Sciatic nerve (tissue), 2 donors: ENCODE results near the gene SENP1. TPM values are rescaled to one million over a fixed set of nuclear protein-coding genes. Genes with fewer than 3 reads are reported as not detected.
"Not testable (repeated sequence)": the region's sequence is repeated elsewhere in the genome, so short reads cannot be mapped to it uniquely, and the experiment has no call there.

Experiments
- ATAC-seq: fragments of 200-7000 bp; cut with Tn5 transposase; one replicate; pipeline ENCODE4 v1.9.1; 2020; ENCODE audit warnings: mild to moderate bottlenecking, moderate library complexity
- DNase-seq: peaks from one replicate; pipeline ENCODE4 v3.0.0-alpha.2; 2020; ENCODE audit warnings: low spot score
- intact Hi-C: fragments of 100-400 bp; cut with DNase I; formaldehyde crosslinking; loops from one replicate; pipeline ENCODE4 v1.14.2; 2022
- total RNA-seq: library from RNA; stranded (reverse); fragmentation: NEBNext Ultra II Directional; extraction: Animal tissue kit (Norgen Biotek cat#: 25700); gene quantifications from one replicate; pipeline ENCODE4 v1.2.1, GENCODE V29; 2021
- donor health status: DM: no; HTN: no; CAD: no.
- donor health status: DM: no; HTN: no; CAD: no.

The SENP1 gene
- total RNA-seq, 1 donor from 2014 or later = 23.8 TPM

DNA sequence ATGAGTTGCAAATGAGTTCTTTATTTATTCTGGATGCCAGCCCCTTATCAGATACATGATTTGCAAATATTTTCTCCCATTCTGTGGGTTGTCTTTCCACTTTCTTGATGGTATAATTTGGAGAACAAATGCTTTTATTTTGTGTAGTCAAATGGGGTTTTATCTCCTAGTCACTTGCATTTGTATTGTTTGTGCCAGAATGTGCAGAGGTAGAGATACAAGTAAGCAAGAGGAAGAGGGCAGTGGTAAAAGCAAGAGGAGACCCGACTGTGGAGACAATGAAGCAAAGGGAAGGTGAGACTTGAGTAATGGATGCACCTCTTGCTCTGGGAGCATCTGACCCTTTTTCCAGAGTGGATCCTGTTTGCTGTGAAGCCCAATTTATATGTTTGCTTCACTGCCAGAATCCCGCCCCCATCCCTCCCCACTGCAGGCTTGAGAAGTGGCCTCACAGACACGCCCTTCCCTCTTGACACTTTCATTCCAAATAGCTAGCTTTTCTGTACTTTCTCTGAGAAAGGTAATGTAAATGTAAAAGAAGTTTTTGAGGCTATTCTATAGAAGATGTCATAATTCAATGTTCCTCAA, 12.5 kb upstream of the SENP1 start:
- no peak for ATAC-seq
- DNase-seq = no peak
- intact Hi-C loops = no loop called here

DNA sequence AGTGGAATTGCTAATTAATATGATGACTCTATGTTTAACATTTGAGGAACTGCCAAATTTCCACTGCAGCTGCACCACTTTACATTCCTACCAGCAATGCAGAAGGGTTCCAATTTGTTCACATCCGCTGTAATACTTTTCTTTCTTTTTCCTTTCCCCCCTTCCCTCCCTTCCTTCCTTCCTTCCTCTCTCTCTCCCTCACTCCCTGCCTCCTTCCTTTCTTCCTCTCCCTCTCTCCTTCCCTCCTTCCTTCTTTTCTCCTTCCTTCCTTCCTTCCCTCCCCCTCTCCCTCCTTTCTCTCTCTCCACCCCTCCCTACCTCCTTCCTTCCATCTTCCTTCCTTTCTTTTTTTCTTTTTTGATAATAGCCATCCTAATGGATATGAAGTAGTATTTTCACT, 10.1 kb upstream of the SENP1 start:
- no peak for DNase-seq
- intact Hi-C loops = no loop called here
- no peak for ATAC-seq

DNA sequence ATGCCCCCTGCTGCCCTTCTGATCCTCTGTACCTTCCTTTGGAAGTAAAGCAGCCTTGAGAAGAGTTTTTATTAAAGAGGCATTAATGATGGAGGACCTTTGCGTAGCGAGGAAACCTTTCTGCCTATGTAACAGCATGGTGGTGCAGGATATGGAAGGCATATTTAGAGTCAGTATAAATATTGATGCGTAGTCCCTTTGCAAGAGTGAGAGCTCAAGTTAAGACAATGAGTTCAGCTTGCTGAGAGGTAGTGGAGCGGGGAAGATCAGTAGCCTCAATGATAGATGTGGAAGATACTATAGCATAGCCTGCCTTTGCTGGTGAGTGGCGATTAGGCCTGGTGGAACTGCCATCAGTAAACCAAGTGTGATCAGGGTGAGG, 5.4 kb upstream of the SENP1 start:
- intact Hi-C loops, ATAC-seq, DNase-seq: not testable (repeated sequence)

DNA sequence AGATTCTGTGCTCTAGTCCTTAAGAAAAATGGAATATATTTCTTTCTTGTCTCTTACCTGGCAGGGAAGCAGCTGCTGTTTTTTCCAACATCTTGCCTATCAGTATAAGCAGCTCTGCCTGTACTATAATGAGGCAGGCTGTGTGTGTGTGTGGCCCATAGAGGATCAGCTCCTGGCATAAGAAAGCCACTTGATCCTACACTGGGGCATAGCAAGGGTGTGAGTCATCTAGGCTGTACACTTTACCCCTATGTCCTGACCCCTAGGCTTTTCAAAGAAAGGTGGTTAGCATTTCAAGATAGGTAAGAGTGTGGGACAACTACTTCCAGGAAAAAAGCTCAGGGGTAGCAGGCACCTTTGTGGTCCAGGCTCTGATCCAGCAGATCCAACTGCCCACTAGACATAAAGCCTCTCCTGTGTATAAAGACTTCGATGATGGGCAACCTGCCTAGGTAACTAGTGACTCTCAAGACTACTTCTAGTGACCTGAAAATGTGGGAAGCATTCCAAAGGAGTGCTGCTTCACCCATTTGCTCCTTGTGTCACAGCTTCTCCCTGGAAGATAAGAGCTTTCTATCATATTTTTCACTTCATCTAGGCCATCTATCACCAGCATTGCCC, 4.9 kb upstream of the SENP1 start:
- ATAC-seq (no peak), DNase-seq (no peak)
- intact Hi-C loops = no loop called here

DNA sequence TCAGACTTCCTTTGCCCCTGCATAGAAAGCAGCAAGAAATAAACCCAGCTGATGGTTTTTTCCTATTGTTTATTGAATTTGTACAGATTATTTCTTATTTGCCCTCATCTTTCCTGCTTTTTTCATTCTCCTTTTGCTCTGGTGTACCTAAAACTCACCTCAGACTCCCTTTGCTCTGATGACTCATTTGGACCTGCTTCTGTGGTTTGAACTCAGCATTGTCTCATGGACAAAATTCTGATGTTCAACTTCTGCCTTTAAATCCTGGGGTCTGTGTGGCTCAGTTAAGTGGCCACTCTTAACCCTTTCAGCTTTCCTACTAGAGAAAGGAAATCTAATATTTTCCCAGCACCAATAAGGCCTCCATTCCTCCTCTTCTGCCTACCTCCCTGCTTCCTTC, 3.5 kb upstream of the SENP1 start:
- intact Hi-C loops = no loop called here
- ATAC-seq (no peak), DNase-seq (no peak)

DNA sequence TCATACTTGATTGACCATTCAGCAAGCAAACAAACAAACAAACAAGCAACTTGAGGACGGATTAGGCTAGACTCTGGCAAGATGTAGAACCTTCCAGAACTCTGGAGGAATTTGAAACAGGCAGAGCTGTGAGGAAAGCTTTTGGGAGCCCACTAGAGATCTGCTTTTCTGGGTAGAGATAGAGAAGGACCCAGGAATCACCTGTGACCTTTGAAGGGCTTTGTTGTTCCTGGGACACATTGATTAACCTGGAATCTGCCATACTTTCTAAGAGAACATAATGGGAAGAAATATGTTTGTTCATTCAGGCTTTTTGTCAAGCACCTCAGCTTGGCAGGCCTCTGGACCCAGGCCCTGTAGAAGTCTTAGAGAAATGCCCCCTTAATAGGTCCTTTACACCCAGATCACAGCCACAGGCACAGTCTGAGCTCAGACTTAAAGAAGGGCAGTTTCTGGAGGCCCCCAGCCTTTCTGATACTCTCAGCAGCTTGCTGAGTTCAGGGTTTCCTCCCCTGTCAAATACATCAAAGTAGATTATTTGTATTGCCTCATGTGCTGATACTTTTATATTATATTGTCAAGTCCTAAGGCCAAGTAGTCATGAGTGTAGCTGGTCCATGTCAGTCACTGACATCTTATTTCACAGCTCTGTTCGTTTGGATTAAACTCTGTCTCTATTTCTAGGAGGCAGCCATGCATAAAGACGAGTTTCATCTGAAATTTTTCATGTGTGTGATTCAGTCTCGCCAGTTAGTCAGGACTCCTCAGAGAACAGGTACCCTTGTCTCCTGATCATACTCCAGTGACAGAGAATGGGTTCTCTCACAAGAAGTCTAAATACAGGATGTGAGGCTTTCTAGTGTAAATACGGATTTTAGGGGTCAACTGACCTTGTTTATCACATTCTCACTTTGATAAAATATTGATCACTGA, 1.1 kb upstream of the SENP1 start:
- intact Hi-C loops = no loop called here
- DNase-seq (no peak), ATAC-seq (no peak)

DNA sequence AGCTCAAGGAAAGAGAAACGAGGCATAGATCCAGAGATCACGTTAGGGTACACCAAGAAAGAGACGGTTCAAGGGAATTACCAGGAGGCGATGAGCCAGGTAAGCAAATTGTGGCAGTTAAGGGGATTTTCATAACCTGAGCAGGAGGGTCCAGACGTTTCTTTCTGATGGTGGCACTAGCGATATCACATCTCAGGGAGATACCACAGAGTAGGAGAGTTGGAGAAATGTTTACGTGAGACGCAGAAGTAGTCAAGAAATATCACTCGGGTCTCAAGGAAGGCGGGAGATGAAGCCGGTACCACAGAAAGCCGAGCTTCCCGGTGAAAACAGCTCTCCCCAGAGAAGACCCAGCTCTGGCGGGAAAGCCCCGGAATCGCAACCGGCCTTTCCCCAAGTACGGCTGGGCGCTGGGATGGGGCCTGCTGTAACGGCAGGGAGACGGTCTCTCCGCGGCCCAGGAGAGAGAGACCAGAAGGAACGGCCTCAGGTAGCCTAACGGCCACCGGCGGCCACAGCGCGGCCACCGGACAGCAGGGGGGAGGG, 485 bp downstream of the SENP1 start:
- no peak for ATAC-seq
- DNase-seq = no peak
- intact Hi-C loops = no loop called here

DNA sequence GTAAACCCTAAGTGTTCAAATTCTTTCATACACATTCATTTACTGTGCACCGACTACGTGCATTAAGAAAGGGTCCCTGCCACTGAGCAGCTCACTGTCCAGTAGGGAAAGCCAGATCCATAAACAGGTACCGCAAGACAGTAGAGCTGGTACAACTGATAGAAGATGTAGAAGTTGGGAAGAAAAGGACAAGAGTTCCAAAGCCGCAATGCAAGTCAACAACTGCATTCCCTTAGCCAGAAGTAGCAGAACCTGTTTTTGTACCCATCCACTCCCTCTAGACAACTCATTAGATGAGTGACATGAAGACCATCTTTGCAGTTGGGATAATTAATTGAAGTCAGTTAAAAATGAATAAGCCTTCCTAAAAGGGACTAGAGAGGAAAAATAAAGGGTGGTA, 1.3 kb downstream of the SENP1 start:
- intact Hi-C loops = no loop called here
- ATAC-seq = no peak
- DNase-seq = no peak

DNA sequence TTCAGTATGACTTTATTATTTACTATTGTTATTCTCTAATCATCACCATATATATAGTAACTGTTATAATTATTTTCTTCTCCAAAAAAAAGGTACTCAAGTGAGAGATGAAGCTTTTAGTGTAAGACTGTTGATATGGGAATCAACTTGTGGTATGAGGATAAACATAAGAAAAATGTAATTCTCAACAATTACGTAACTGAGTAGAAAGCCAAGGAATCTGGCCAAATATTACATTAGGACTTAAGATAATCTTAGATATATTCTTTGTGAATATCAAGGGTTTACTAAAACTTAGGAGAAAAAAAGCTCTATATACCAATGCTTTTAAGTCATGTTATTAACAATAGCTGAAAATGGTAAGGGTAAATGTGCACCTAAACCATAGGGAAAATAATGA, 13.3 kb downstream of the SENP1 start:
- DNase-seq (no peak), ATAC-seq (no peak)
- intact Hi-C loops = no loop called here

DNA sequence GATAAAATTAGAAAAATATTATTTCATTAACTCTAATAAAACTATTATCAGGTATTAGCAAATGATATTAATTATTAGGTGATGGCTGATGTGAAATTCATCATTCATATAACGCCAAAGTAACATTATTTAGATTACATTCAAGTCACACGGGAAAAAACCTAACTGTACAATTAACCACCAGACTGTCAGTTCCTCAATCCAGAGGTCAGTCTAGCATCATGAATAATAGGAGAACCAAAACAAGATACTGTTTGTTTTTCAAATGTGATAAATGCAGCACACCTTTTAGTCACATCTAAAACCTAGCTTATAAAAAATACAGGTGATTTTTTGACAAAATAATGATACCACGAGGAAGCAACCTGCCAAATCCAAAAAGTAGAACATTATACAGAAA, 19.6 kb downstream of the SENP1 start:
- DNase-seq = no peak
- ATAC-seq = no peak
- intact Hi-C loops = no loop called here

DNA sequence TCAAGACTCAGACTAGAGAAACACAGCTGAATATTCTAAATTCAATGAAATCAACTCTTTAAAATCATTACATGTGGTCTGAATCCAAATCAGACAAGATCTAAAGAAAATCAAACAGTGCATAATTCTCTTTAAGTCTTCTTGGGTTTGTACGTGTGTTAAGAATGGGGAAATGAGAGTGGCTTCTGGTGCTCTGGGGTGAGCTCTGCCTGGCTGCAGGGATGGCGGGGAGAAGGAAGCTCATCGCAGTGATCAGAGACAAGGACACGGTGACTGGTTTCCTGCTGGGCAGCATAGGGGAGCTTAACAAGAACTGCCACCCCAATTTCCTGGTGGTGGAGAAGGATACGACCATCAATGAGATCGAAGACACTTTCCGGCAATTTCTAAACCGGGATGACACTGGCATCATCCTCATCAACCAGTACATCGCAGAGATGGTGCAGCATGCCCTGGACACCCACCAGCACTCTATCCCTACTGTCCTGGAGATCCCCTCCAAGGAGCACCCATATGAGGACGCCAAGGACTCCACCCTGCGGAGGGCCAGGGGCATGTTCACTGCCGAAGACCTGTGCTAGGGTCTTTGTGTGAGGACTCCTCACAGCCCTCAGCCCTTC, 20.9 kb downstream of the SENP1 start:
- DNase-seq = no peak
- ATAC-seq = no peak
- intact Hi-C loops = no loop called here

DNA sequence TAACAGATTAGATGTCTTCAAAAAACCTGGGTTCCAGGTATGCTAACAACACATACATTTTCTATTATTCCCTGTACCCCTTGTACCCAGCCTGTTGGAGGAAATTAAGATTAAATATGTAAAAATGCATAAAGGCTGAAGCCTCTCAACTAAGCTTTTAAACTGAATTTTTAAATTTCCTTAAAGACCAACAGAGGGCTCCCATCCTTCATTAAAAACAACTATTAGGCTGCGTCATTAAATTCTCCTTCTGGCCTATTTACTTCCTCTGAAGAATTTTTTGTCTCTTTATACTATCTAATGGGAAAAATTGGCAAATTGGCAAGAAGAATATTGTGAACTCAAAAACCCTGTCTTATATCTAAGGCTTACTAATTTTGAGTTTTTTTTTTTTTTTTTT, 21.8 kb downstream of the SENP1 start:
- DNase-seq = no peak
- intact Hi-C loops = no loop called here
- ATAC-seq = peak; percentile 42

DNA sequence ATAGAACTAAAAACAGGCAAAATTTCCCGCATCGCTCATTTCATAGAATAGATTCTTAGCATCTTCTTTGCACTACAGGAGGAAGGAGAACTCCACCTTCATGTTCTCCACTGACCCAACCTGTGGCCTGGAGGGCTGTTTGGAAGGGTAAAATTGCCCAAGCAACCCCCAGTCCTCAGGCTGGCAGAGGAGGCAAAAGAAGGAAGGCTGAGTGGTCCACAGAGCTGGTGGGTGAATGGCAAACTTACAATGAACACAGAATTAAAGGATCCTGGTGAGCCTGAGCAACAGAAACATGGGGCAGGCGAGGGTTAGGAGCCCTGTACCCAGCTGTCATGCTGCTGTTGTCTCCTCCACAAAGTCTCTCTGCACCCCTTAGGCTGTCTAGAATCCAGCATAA, 25.1 kb downstream of the SENP1 start:
- ATAC-seq (no peak), DNase-seq (no peak)
- intact Hi-C loops = no loop called here

DNA sequence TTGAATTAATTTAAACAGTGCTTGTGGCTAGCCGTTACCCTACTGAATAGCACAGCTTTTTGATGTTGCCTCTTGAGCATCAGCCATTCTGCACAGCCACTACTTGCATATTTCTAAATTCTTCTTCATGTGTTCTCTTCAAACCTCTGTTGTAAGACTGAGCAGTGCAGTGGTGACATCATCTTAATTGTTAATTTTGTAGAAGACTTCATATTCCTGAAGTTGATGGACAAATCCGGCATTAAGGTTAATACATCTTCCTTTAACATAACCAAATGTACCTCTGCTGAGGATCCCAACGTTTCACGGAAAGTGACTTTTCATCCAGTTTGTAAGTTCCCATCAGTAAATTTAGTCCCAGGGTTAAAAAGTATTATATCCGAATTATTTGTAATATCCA, 25.6 kb downstream of the SENP1 start:
- ATAC-seq (no peak), DNase-seq (no peak)
- intact Hi-C loops = no loop called here

DNA sequence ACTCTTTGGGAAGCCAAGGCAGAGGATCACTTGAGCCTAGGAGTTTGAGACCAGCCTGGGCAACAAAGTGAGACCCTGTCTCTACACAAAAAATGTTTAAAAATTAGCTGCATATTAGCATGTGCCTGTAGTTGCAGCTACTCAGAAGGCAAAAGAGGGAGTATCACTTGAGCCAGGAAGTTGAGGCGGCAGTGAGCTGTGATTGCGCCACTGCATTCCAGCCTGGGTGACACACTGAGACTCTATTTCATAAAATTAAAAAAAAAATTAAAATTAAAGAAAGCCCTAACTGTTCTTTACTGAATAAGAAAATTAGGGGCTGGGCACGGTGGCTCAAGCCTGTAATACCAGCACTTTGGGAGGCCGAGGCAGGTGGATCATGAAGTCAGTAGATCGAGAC, 27.0 kb downstream of the SENP1 start:
- DNase-seq (no peak), ATAC-seq (no peak)
- intact Hi-C loops = no loop called here

DNA sequence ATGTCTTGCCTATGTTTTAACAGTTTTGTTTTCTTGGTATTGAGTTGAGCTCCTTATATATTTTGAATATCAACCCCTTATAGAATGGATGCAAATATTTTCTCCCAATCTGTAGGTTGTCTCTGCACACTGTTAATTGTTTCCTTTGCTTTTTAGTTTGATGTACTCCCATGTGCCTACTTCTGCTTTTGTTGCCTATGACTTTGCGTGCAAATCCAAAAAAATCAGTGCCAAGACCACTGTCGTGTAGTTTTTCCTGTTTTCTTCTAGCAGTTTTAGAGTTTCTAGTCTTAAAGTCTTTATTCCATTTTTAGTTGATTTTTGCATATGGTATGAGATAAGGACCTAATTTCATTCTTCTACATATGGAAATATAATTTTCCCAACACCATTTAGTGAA, 28.8 kb downstream of the SENP1 start:
- no peak for ATAC-seq
- intact Hi-C loops = no loop called here
- DNase-seq = no peak

DNA sequence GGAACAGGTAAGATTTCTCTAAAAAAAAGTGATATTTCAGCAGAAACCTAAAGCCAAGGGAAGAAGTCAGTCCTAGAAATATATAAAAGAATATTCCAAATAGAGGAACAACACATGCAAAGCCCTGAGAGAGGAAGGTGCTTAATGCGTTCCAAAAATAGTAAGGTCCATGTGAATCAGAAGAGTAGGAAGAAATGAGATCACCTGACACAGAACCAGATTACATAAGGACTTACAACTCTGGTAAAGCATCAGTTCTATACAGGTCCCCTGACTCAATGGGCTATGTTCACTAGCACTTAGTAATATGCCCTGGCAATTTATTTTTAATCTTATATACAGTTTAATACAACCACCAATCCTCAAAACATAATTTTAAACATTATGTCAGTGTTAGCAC, 30.0 kb downstream of the SENP1 start:
- intact Hi-C loops = no loop called here
- ATAC-seq (no peak), DNase-seq (no peak)

DNA sequence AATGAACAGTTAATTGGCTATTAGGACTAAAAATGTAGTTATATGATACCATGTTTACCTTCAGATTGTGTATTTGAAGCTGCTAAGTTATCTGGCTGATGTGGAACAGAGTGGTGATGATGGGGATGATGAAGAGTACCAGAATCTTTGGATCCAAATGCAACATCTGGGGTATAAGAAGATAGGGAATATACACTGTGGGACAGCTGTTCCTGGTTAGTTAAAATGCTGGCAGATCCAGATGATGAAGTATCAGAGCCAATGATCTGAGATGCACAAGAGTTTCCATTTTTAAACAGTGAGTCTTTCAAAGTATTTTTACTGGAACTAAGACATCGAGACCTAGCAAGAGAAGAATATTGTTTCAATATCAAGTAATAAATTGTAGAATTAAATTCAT, 31.6 kb downstream of the SENP1 start:
- ATAC-seq (no peak), DNase-seq (no peak)
- intact Hi-C loops = no loop called here

DNA sequence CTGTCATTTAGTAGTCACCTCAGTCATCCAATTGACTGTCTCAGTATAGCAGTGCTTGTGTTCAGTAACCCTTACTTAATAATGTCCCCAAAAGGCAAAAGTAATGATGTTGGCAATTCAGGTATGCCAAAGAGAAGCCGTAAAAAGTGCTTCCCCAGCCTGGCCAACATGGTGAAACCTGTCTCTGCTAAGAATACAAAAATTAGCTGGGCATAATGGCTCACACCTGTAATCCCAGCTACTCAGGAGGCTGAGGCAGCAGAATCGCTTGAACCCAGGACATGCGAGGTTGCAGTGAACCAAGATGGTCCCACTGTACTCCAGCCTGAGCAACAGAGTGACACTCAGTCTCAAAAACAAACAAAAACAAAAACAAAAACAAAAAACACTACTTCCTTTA, 33.6 kb downstream of the SENP1 start:
- DNase-seq = no peak
- intact Hi-C loops = no loop called here
- ATAC-seq = no peak

DNA sequence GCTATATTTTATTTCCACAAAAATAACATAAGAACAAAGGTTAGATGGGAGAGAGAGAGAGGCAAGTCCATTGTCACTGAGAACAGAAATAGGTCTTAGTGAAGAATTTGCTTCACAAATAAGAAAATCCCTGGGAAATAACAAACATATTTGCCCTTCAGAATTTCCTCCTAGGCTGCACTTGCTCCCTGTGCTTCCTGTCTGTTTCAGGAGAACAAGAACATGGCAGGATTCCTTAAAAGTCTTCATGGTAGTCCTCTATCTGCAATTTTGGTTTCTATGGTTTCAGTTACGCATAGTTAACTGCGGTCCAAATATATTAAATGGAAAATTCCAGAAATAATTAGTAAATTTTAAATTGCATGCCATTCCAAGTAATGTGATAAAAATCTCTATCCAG, 34.1 kb downstream of the SENP1 start:
- intact Hi-C loops = no loop called here
- no peak for DNase-seq
- ATAC-seq = no peak
